H9 (cell line): Measurements from ENCODE around the gene BLOC1S3. TPM values are rescaled to one million over a fixed set of nuclear protein-coding genes. Genes with fewer than 3 reads are reported as not detected.

ENCODE experiments used
- DNase-seq: peaks from one replicate; pipeline ENCODE4 v3.0.0-alpha.2; 2017
- H2AFZ ChIP-seq: one replicate; pipeline ENCODE4 v1.6.1; 2013; ENCODE audit warnings: mild to moderate bottlenecking, low read length, control low read depth, moderate library complexity
- H2AK5ac ChIP-seq: 2 replicates; pipeline ENCODE4 v1.6.1; 2013; ENCODE audit warnings: low read length, control low read depth, mixed read lengths; ENCODE audit not compliant: insufficient read length
- H2BK120ac ChIP-seq: one replicate; pipeline ENCODE4 v1.6.1; 2013; ENCODE audit warnings: low read depth, mild to moderate bottlenecking, low read length, control low read depth, inconsistent platforms; ENCODE audit not compliant: poor library complexity, severe bottlenecking
- H2BK12ac ChIP-seq: 2 replicates; pipeline ENCODE4 v1.6.1; 2013; ENCODE audit warnings: low read length, control low read depth, mixed read lengths, low read depth; ENCODE audit not compliant: insufficient read length
- H2BK15ac ChIP-seq: 2 replicates; pipeline ENCODE4 v1.6.1; 2013; ENCODE audit warnings: low read depth, low read length, control low read depth
- H2BK20ac ChIP-seq: one replicate; pipeline ENCODE4 v1.6.1; 2013; ENCODE audit warnings: low read depth, mild to moderate bottlenecking, low read length, control low read depth, inconsistent platforms; ENCODE audit not compliant: poor library complexity, severe bottlenecking
- H2BK5ac ChIP-seq: 2 replicates; pipeline ENCODE4 v1.6.1; 2013; ENCODE audit warnings: low read length, control low read depth, mixed read lengths; ENCODE audit not compliant: insufficient read length
- H3K14ac ChIP-seq: 2 replicates; pipeline ENCODE4 v1.6.1; 2013; ENCODE audit warnings: low read length, control low read depth; ENCODE audit not compliant: insufficient read depth
- H3K18ac ChIP-seq: 2 replicates; pipeline ENCODE4 v1.6.1; 2013; ENCODE audit warnings: low read depth, mild to moderate bottlenecking, mixed read lengths, low read length, control low read depth; ENCODE audit not compliant: insufficient read length
- H3K23ac ChIP-seq: 2 replicates; pipeline ENCODE4 v1.6.1; 2013; ENCODE audit warnings: low read length, control low read depth, mixed read lengths, low read depth; ENCODE audit not compliant: insufficient read length
- H3K23me2 ChIP-seq: 2 replicates; pipeline ENCODE4 v1.6.1; 2013; ENCODE audit warnings: low read depth, mild to moderate bottlenecking, mixed read lengths, low read length, control low read depth; ENCODE audit not compliant: insufficient read length, poor library complexity, severe bottlenecking
- H3K27ac ChIP-seq: 2 replicates; pipeline ENCODE4 v1.5.1; 2013; ENCODE audit warnings: low read length, control low read depth, mixed read lengths, low read depth; ENCODE audit not compliant: insufficient read length
- H3K27me3 ChIP-seq: 2 replicates; pipeline ENCODE4 v1.6.1; 2013; ENCODE audit warnings: low read length, control low read depth, inconsistent platforms; ENCODE audit not compliant: insufficient read depth
- H3K4ac ChIP-seq: 2 replicates; pipeline ENCODE4 v1.6.1; 2013; ENCODE audit warnings: low read depth, mild to moderate bottlenecking, control low read depth, inconsistent platforms, low read length, moderate library complexity
- H3K4me1 ChIP-seq: 2 replicates; pipeline ENCODE4 v1.6.1; 2013; ENCODE audit warnings: low read length, control low read depth, inconsistent platforms; ENCODE audit not compliant: insufficient read depth
- H3K4me2 ChIP-seq: 2 replicates; pipeline ENCODE4 v1.6.1; 2013; ENCODE audit warnings: low read length, control low read depth, mixed read lengths; ENCODE audit not compliant: insufficient read length, insufficient read depth
- H3K56ac ChIP-seq: 2 replicates; pipeline ENCODE4 v1.6.1; 2013; ENCODE audit warnings: low read depth, mild to moderate bottlenecking, mixed read lengths, low read length, control low read depth; ENCODE audit not compliant: insufficient read length
- H3K79me1 ChIP-seq: 2 replicates; pipeline ENCODE4 v1.6.1; 2013; ENCODE audit warnings: low read depth, mild to moderate bottlenecking, moderate library complexity, low read length, control low read depth, inconsistent platforms; ENCODE audit not compliant: insufficient read depth, poor library complexity, severe bottlenecking
- H3K79me2 ChIP-seq: 2 replicates; pipeline ENCODE4 v1.6.1; 2013; ENCODE audit warnings: low read length, control low read depth, inconsistent platforms; ENCODE audit not compliant: insufficient read depth
- H3K9ac ChIP-seq: 2 replicates; pipeline ENCODE4 v1.6.1; 2013; ENCODE audit warnings: low read length, control low read depth, mixed read lengths; ENCODE audit not compliant: insufficient read length; ENCODE audit errors: extremely low read depth
- H3K9me3 ChIP-seq: one replicate; pipeline ENCODE4 v1.6.1; 2013; ENCODE audit warnings: low read depth, low read length, inconsistent platforms; ENCODE audit not compliant: control insufficient read depth
- H3T11ph ChIP-seq: one replicate; pipeline ENCODE4 v1.6.1; 2013; ENCODE audit warnings: mild to moderate bottlenecking, low read length, control low read depth, inconsistent platforms
- H4K20me1 ChIP-seq: one replicate; pipeline ENCODE4 v1.6.1; 2013; ENCODE audit not compliant: control insufficient read depth, insufficient read length, insufficient read depth
- H4K5ac ChIP-seq: 2 replicates; pipeline ENCODE4 v1.6.1; 2013; ENCODE audit warnings: low read depth, mild to moderate bottlenecking, mixed read lengths, low read length, control low read depth; ENCODE audit not compliant: insufficient read length
- H4K8ac ChIP-seq: replicated peaks from 2 replicates; pipeline ENCODE4 v1.6.1; 2013; ENCODE audit warnings: low read length, control low read depth, mixed read lengths, low read depth; ENCODE audit not compliant: insufficient read length
- H4K91ac ChIP-seq: 2 replicates; pipeline ENCODE4 v1.6.1; 2013; ENCODE audit warnings: low read depth, mild to moderate bottlenecking, moderate library complexity, mixed read lengths, low read length, control low read depth; ENCODE audit not compliant: insufficient read length
- H3K27ac Mint-ChIP-seq, 3 experiments: 2 replicates in 2 of 3; 3 replicates in 1 of 3; pipeline ENCODE4 v1.8.0; 2020 to 2021; ENCODE audit warnings: mixed read lengths in 3 of 3, mild to moderate bottlenecking in 1 of 3, moderate library complexity in 1 of 3
- H3K27me3 Mint-ChIP-seq: 2 replicates; pipeline ENCODE4 v1.8.0; 2021; ENCODE audit warnings: low read depth, mild to moderate bottlenecking, moderate library complexity, mixed read lengths
- H3K36me3 Mint-ChIP-seq, 3 experiments: 2 replicates in 2 of 3; 3 replicates in 1 of 3; pipeline ENCODE4 v1.8.0; 2020 to 2021; ENCODE audit warnings: low read depth in 3 of 3, mixed read lengths in 3 of 3; ENCODE audit not compliant: insufficient read depth in 1 of 3
- H3K4me1 Mint-ChIP-seq, 2 experiments: 2 replicates each; pipeline ENCODE4 v1.8.0; 2020; ENCODE audit warnings: mixed read lengths in 2 of 2
- H3K4me3 Mint-ChIP-seq, 2 experiments: 2 replicates in 1 of 2; 3 replicates in 1 of 2; pipeline ENCODE4 v1.8.0; 2020 to 2021; ENCODE audit warnings: mild to moderate bottlenecking in 2 of 2, mixed read lengths in 2 of 2, moderate library complexity in 1 of 2
- H3K9me3 Mint-ChIP-seq, 2 experiments: 2 replicates in 1 of 2; 3 replicates in 1 of 2; pipeline ENCODE4 v1.8.0; 2020; ENCODE audit warnings: mild to moderate bottlenecking in 2 of 2, mixed read lengths in 2 of 2, moderate library complexity in 1 of 2
- CTCF ChIP-seq: fragments of 200-600 bp; sonication (generic); conservative IDR thresholded peaks from 3 replicates; pipeline ENCODE4 v1.8.0; 2021; ENCODE audit warnings: antibody characterized with exemption, mild to moderate bottlenecking
- WGBS: extraction: QIAGEN DNeasy Blood & Tissue Kit; methylation state at CpG from one replicate; pipeline ENCODE4 v1.1.7; 2013; ENCODE audit warnings: missing lambda C conversion rate, low lambda C conversion rate, mixed read lengths; ENCODE audit not compliant: insufficient read length; ENCODE audit errors: extremely low coverage; 5-methylcytosine and 5-hydroxymethylcytosine counted together
- total RNA-seq: library from RNA; stranded (reverse); gene quantifications from 2 replicates; pipeline ENCODE4 v1.2.1, GENCODE V29; 2021

The BLOC1S3 gene
- total RNA-seq, 1 experiment from 2014 or later: 9.2 TPM

- Histone ChIP-seq H2BK20ac (no peak overlapping the region), H3K27ac (no peak overlapping the region), H3K27me3 (no peaks in the 10 kb centered on the region), H3K9me3 (no peaks in the 10 kb centered on the region), H3K4ac (no peak overlapping the region), H3K23me2 (peaks cover 4% of the 10 kb centered on the region), H3K23ac (no peak overlapping the region), H2BK12ac (no peak overlapping the region), H3K4me2 (no peak overlapping the region), H4K8ac (no peak overlapping the region), H2BK120ac (no peak overlapping the region), H3K4me1 (no peaks in the 10 kb centered on the region; the same call in 1 of the 2 replicates), H3K79me1 (no peaks in the 10 kb centered on the region), H2BK5ac (no peak overlapping the region), H2AFZ (no peak overlapping the region), H4K91ac (no peak overlapping the region), H4K20me1 (no peaks in the 10 kb centered on the region), H3K9ac (no peak overlapping the region), H3K56ac (no peak overlapping the region), H3K18ac (no peak overlapping the region), H2BK15ac (no peak overlapping the region), H4K5ac (no peak overlapping the region), H3T11ph (no peak overlapping the region), H2AK5ac (no peak overlapping the region), H3K79me2 (no peaks in the 10 kb centered on the region; the same call in 1 of the 2 replicates), H3K14ac (peak overlapping the region; percentile 46; the same call in 1 of the 2 replicates)
- Mint-ChIP-seq H3K4me1 (peaks cover 39 to 40% of the 10 kb centered on the region in 2 experiments), H3K27ac (peak overlapping the region in 2 of 3 experiments; percentile 31 to 87; a peak in 2 of 7 replicates), H3K36me3 (peaks cover 0 to under 1% (median 0%) of the 10 kb centered on the region in 3 experiments; a peak in 2 of 7 replicates), H3K9me3 (no peaks in the 10 kb centered on the region), H3K27me3 (no peaks in the 10 kb centered on the region), H3K4me3 (no peak overlapping the region)
- TF ChIP-seq CTCF: no peak
- WGBS: no CpG with 5 or more reads among the region's 21 CpGs
- no peak for DNase-seq
Measured at GRCh38 chr19:45135176-45135885, 43.3 kb upstream of the BLOC1S3 start.
